GM12875 (cell line): Measurements from ENCODE around the gene EMP2.
A peak's percentile ranks its signal among the peaks of the same experiment; 100 is the strongest.
"Not testable (repeated sequence)": the region's sequence is repeated elsewhere in the genome, so short reads cannot be mapped to it uniquely, and the experiment has no call there.

Experiments
- H3K4me3 ChIP-seq: one replicate; pipeline ENCODE4 v1.5.1; 2011; ENCODE audit warnings: low read depth, low read length, control low read depth
- CTCF ChIP-seq: IDR thresholded peaks from 2 replicates; pipeline ENCODE4 v1.5.1; 2011; ENCODE audit warnings: low read depth, mild to moderate bottlenecking, control low read depth, inconsistent platforms, low read length, moderate library complexity, borderline replicate concordance; ENCODE audit not compliant: insufficient read depth

The EMP2 gene

GRCh38 chr16:10579965-10580882 lies at the start of gene EMP2:
Gene EMP2 (minus strand): TSS chr16:10580598. CDS start chr16:10547617, 32,981 bp downstream.
- peak within 1 kb of the TSS; percentile 22 for H3K4me3 ChIP-seq
- peak; percentile 39; the same call in 1 of the 2 replicates for TF ChIP-seq CTCF

GRCh38 chr16:10629592-10629963 lies 49.2 kb upstream of the EMP2 start:
- no peak overlapping the region for H3K4me3 ChIP-seq
- TF ChIP-seq CTCF: no peak

- TF ChIP-seq CTCF: no peak
- no peak overlapping the region for H3K4me3 ChIP-seq
These were observed 45.4 kb upstream of the EMP2 start for GRCh38 chr16:10625595-10626357.

GRCh38 chr16:10624527-10624926 lies 44.1 kb upstream of the EMP2 start:
- H3K4me3 ChIP-seq: no peak overlapping the region

GRCh38 chr16:10623059-10623458 lies 42.7 kb upstream of the EMP2 start:
- TF ChIP-seq CTCF: no peak
- H3K4me3 ChIP-seq: no peak overlapping the region

More at GRCh38 chr16:10624527-10624926, 44.1 kb upstream of the EMP2 start:
- TF ChIP-seq CTCF: no peak

- H3K4me3 ChIP-seq: no peak overlapping the region
- no peak for TF ChIP-seq CTCF
These were observed 41.9 kb upstream of the EMP2 start for GRCh38 chr16:10622036-10622921.

- not testable (repeated sequence) for H3K4me3 ChIP-seq
These were observed 41.0 kb upstream of the EMP2 start for GRCh38 chr16:10621216-10621949.
